OCI-LY1 (cell line): Measurements from ENCODE around the gene HTR5A.

Experiments used
- CTCF ChIP-seq: fragments of 200-600 bp; sonication (generic), shearing (Covaris generic); IDR thresholded peaks from 2 replicates; pipeline ENCODE4 v1.5.1; 2017; ENCODE audit warnings: mild to moderate bottlenecking, antibody characterized with exemption, low read length, moderate library complexity, mixed read lengths
- EZH2 ChIP-seq: fragments of 200-600 bp; sonication (generic), shearing (Covaris generic); IDR thresholded peaks from 2 replicates; pipeline ENCODE4 v1.8.0; 2017; ENCODE audit warnings: borderline replicate concordance, mixed run types, mild to moderate bottlenecking, antibody characterized with exemption, low read length, moderate library complexity, mixed read lengths

DNA sequence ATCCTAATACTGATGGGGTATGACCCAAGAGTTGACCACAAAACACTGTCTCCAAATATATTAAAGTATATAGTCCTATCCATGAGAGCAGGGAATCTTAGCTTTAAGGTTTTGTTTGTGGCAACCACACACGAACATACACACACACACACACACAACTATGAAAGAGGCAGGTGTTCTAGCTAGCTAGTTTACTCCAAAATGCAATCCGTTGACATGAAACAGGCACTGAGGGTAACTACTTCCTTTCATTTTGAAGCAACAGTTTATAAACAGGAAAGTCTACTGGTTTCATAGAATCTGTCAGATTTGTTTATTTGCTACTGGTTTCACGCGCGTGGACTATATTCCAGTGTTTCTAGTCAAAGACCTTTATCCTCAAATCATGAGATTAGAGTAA lies 14.8 kb downstream of the HTR5A start:
- TF ChIP-seq CTCF = no peak
- TF ChIP-seq EZH2 = no peak
